HepG2 (cell line): ENCODE data around the gene TOGARAM1.

Source experiments
- MTF1 ChIP-seq: sonication (generic); formaldehyde crosslinking; IDR thresholded peaks from 2 replicates; pipeline ENCODE4 v1.5.0; 2020; ENCODE audit warnings: missing genetic modification reagents
- NBN ChIP-seq: fragments of 450-650 bp; conservative IDR thresholded peaks from 2 replicates; pipeline ENCODE4 v1.6.1; 2017
- NFIC ChIP-seq: IDR thresholded peaks from 2 replicates; pipeline ENCODE4 v1.6.1; 2012; ENCODE audit warnings: mild to moderate bottlenecking, low read length, inconsistent platforms
- NFYC ChIP-seq: IDR thresholded peaks from 2 replicates; pipeline ENCODE4 v1.6.1; 2016; ENCODE audit warnings: missing genetic modification reagents, missing compliant biosample characterization
- POLR2AphosphoS5 ChIP-seq: IDR thresholded peaks from 2 replicates; pipeline ENCODE4 v1.6.1; 2012; ENCODE audit warnings: low read depth, low read length
- RFX5 ChIP-seq: IDR thresholded peaks from 2 replicates; pipeline ENCODE4 v1.6.1; 2011; ENCODE audit warnings: low read depth, low read length, improper control_type of control experiment
- SMC3 ChIP-seq: IDR thresholded peaks from 2 replicates; pipeline ENCODE4 v1.6.1; 2011; ENCODE audit warnings: low read length, improper control_type of control experiment
- TARDBP ChIP-seq: sonication (generic); formaldehyde crosslinking; IDR thresholded peaks from 2 replicates; pipeline ENCODE4 v1.8.0; 2022; ENCODE audit warnings: mild to moderate bottlenecking, missing genetic modification reagents
- TRIM24 ChIP-seq: sonication (generic); formaldehyde crosslinking; IDR thresholded peaks from 2 replicates; pipeline ENCODE4 v1.8.0; 2022; ENCODE audit warnings: mild to moderate bottlenecking, missing genetic modification reagents
- ZNF781 ChIP-seq: sonication (generic); formaldehyde crosslinking; IDR thresholded peaks from 2 replicates; pipeline ENCODE4 v1.5.1; 2020; ENCODE audit warnings: borderline replicate concordance, mild to moderate bottlenecking, missing genetic modification reagents; ENCODE audit errors: not compliant biosample characterization
- TF ChIP-seq, protein P1 (sequence below): fragments of 450-650 bp; IDR thresholded peaks from 2 replicates; pipeline ENCODE4 v1.6.1; 2017; ENCODE audit warnings: mild to moderate bottlenecking
- TF ChIP-seq, protein P2 (sequence below): sonication (generic); formaldehyde crosslinking; IDR thresholded peaks from 2 replicates; pipeline ENCODE4 v1.8.1; 2022; ENCODE audit warnings: mild to moderate bottlenecking, missing genetic modification reagents

DNA sequence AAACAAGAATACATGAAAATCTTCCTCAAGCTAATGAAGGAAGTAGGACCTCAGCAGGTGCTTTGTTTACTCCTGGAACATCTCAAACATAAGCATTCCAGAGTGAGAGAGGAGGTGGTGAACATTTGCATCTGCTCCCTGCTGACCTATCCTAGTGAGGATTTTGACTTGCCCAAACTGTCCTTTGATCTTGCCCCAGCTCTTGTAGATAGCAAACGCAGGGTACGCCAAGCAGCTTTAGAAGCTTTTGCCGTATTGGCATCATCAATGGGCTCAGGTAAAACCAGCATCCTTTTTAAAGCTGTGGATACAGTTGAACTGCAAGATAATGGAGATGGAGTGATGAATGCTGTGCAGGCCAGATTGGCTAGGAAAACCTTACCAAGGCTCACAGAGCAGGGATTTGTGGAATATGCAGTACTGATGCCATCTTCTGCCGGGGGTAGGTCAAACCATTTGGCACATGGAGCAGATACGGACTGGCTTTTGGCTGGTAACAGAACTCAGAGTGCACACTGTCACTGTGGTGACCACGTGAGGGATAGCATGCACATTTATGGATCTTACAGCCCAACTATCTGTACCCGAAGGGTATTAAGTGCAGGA is 1.9 kb downstream of the TOGARAM1 start:
- no peak for TF ChIP-seq MTF1 (CRISPR knock-in tag)
- no peak for TF ChIP-seq TRIM24 (CRISPR knock-in tag)
- no peak for TF ChIP-seq POLR2AphosphoS5
- TF ChIP-seq NFYC (CRISPR knock-in tag), result 0 out of 2 replicates have a peak, but pooled peaks have one; percentile 16
- no peak for TF ChIP-seq ZNF781 (CRISPR knock-in tag)
- TF ChIP-seq RFX5, result no peak
- no peak for TF ChIP-seq SMC3
- TF ChIP-seq TARDBP (CRISPR knock-in tag), result no peak
- TF ChIP-seq, protein P1, sequence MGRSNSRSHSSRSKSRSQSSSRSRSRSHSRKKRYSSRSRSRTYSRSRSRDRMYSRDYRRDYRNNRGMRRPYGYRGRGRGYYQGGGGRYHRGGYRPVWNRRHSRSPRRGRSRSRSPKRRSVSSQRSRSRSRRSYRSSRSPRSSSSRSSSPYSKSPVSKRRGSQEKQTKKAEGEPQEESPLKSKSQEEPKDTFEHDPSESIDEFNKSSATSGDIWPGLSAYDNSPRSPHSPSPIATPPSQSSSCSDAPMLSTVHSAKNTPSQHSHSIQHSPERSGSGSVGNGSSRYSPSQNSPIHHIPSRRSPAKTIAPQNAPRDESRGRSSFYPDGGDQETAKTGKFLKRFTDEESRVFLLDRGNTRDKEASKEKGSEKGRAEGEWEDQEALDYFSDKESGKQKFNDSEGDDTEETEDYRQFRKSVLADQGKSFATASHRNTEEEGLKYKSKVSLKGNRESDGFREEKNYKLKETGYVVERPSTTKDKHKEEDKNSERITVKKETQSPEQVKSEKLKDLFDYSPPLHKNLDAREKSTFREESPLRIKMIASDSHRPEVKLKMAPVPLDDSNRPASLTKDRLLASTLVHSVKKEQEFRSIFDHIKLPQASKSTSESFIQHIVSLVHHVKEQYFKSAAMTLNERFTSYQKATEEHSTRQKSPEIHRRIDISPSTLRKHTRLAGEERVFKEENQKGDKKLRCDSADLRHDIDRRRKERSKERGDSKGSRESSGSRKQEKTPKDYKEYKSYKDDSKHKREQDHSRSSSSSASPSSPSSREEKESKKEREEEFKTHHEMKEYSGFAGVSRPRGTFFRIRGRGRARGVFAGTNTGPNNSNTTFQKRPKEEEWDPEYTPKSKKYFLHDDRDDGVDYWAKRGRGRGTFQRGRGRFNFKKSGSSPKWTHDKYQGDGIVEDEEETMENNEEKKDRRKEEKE, result no peak
- TF ChIP-seq NFIC, result no peak
- TF ChIP-seq, protein P2, sequence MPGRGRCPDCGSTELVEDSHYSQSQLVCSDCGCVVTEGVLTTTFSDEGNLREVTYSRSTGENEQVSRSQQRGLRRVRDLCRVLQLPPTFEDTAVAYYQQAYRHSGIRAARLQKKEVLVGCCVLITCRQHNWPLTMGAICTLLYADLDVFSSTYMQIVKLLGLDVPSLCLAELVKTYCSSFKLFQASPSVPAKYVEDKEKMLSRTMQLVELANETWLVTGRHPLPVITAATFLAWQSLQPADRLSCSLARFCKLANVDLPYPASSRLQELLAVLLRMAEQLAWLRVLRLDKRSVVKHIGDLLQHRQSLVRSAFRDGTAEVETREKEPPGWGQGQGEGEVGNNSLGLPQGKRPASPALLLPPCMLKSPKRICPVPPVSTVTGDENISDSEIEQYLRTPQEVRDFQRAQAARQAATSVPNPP (CRISPR knock-in tag), result no peak
- no peak for TF ChIP-seq NBN
